ENCODE results near the gene LSM7.

The LSM7 gene

GRCh38 chr19:2359992-2360685 is 31.8 kb upstream of the LSM7 start, which contains the start of gene TMPRSS9:
Gene TMPRSS9 (plus strand): TSS chr19:2360265. CDS start chr19:2389786, 29,521 bp downstream.
- DNase-seq (ENCODE audit: low read depth), result no peak
- TF ChIP-seq CTCF (conservative IDR thresholded peaks at IDR 0.05; ENCODE audit: low read depth, low read length), result no peak
- H3K4me3 ChIP-seq (ENCODE audit: low read length), result no peak within 1 kb of the TSS

GRCh38 chr19:2358548-2359173 is 30.3 kb upstream of the LSM7 start:
- H3K4me3 ChIP-seq (ENCODE audit: low read length), result no peak overlapping the region
- no peak for TF ChIP-seq CTCF (conservative IDR thresholded peaks at IDR 0.05; ENCODE audit: low read depth, low read length)
- DNase-seq (ENCODE audit: low read depth), result no peak

GRCh38 chr19:2357279-2358206 is 29.2 kb upstream of the LSM7 start:
- DNase-seq (ENCODE audit: low read depth), result no peak
- TF ChIP-seq CTCF (conservative IDR thresholded peaks at IDR 0.05; ENCODE audit: low read depth, low read length), result no peak
- H3K4me3 ChIP-seq (ENCODE audit: low read length), result no peak overlapping the region

GRCh38 chr19:2356036-2356646 is 27.8 kb upstream of the LSM7 start:
- no peak overlapping the region for H3K4me3 ChIP-seq (ENCODE audit: low read length)
- no peak for TF ChIP-seq CTCF (conservative IDR thresholded peaks at IDR 0.05; ENCODE audit: low read depth, low read length)
- DNase-seq (ENCODE audit: low read depth), result no peak

- no peak for TF ChIP-seq CTCF (conservative IDR thresholded peaks at IDR 0.05; ENCODE audit: low read depth, low read length)
- H3K4me3 ChIP-seq (ENCODE audit: low read length), result no peak overlapping the region
- DNase-seq (ENCODE audit: low read depth), result no peak
These were observed 27.0 kb upstream of the LSM7 start for GRCh38 chr19:2355168-2356035.

- DNase-seq (ENCODE audit: low read depth), result no peak
- no peak for TF ChIP-seq CTCF (conservative IDR thresholded peaks at IDR 0.05; ENCODE audit: low read depth, low read length)
- H3K4me3 ChIP-seq (ENCODE audit: low read length), result no peak overlapping the region
These were observed 26.3 kb upstream of the LSM7 start for GRCh38 chr19:2354670-2355069.
